Measurements from ENCODE around the gene FILIP1L.

- TF ChIP-seq, protein P1, sequence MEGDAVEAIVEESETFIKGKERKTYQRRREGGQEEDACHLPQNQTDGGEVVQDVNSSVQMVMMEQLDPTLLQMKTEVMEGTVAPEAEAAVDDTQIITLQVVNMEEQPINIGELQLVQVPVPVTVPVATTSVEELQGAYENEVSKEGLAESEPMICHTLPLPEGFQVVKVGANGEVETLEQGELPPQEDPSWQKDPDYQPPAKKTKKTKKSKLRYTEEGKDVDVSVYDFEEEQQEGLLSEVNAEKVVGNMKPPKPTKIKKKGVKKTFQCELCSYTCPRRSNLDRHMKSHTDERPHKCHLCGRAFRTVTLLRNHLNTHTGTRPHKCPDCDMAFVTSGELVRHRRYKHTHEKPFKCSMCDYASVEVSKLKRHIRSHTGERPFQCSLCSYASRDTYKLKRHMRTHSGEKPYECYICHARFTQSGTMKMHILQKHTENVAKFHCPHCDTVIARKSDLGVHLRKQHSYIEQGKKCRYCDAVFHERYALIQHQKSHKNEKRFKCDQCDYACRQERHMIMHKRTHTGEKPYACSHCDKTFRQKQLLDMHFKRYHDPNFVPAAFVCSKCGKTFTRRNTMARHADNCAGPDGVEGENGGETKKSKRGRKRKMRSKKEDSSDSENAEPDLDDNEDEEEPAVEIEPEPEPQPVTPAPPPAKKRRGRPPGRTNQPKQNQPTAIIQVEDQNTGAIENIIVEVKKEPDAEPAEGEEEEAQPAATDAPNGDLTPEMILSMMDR (IDR thresholded peaks at IDR 0.05): no peak
- no peak for TF ChIP-seq EZH2 (IDR thresholded peaks at IDR 0.05)
These were observed 53.4 kb downstream of the FILIP1L start for GRCh38 chr3:100060685-100061484.
